Smooth muscle cell of the brain vasculature (primary cell): ENCODE measurements around the gene EXO1.

ENCODE experiments used
- DNase-seq: peaks from one replicate; pipeline ENCODE4 v3.0.0-alpha.2; 2012; ENCODE audit warnings: low read depth, low spot score

The EXO1 gene

DNA sequence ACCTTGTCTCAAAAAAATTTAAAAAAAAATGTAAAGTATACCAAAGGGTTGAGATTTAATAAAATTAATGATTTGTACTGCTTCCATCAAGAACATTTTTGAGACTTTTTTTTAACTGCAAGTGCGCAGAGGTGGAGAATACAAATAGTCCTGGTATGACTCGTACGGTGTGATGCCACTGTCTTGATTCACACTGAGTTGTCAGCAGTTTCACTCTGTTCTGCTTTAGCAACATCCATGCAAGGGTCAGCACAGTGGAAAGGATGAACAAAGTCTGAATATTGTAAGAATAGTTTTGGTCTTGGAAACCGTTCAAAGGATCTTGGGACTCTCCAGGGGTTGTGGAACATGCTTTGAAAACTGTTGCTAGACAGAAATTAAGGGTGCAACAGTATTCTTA, 40.2 kb downstream of the EXO1 start:
- DNase-seq, result no peak

DNA sequence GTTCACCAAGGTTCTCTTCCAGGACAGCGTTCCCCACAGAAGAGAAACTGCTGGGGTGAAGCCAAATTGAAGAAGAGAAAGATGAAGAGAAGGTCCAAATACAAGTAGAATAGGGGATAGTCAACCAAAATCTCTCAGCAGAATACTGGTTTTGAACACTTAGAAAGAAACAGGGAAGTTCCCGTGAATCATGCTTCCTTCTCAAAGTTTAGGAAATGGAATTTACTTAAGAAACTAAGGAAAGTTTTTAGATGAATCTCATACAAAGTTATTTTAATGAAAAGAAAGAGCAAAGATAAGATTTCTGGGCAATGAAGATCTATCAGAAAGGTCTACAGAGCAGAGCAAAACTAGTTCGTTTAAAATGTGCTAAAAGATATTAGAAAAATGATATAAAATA, 43.3 kb downstream of the EXO1 start:
- no peak for DNase-seq

DNA sequence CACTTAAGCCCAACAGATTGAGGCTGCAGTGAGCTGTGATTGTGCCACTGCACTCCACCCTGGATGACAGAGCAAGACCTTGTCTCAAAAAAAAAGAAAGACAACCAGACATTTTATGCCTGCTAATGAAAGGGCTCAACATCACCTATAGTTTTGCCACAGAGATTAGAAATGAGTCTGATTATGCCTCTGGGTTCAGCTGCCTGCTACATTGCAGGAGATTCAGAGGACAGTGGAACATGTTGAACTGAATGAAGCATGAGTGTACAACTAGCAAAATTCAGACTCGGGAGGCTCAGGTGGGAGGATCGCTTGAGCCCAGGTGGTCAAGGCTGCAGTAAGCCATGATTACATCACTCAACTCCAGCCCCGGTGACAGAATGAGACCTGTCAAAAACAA, 46.0 kb downstream of the EXO1 start:
- no peak for DNase-seq

GRCh38 chr1:241895013-241895412, 47.0 kb downstream of the EXO1 start:
- DNase-seq, result no peak

- DNase-seq, result no peak
Observed at GRCh38 chr1:241896670-241896962, 48.6 kb downstream of the EXO1 start.

- no peak for DNase-seq
Observed at GRCh38 chr1:241899210-241899609, 51.2 kb downstream of the EXO1 start.

GRCh38 chr1:241900381-241900780, 52.4 kb downstream of the EXO1 start:
- DNase-seq, result no peak

GRCh38 chr1:241902391-241903065, 54.5 kb downstream of the EXO1 start:
- DNase-seq, result peak; percentile 43

DNA sequence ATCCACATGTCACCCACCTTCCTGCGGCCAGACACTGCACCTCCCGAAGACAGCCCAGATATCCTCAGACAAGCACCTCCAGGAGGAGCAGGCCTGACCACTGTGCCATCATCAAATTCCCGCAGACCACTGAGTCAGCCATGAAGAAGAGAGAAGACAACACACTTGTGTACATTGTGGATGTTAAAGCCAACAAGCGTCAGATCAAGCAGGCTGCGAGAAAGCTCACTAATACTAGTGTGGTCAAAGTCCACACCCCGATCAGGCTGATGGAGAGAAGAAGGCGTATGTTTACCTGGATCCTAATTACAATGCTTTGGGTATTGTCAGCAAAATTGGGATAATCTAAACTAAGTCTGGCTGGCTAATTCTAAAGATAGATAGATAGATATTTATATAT, 68.2 kb downstream of the EXO1 start:
- no peak for DNase-seq

DNA sequence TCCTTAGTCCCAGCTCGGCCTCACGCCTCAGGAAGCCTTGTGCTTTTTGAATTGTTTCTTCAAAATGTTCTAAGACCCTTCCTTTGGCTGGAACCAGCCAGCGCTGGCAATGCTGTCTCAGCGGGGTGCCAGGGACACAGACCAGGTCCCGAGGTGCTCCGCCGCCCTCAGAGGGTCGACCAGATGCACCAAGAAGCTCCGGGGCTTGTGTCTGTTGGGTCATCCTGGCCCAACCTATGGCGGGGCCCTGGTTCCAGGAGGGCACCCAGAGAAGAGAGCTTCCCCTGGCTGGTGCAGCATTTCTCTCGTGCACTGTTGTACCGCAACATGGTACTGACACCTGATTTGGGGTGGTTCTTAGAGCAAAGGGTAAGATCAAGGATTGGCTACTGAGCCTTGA, 69.5 kb downstream of the EXO1 start:
- DNase-seq, result no peak

GRCh38 chr1:241918879-241919278, 70.9 kb downstream of the EXO1 start:
- DNase-seq, result peak; percentile 32

- no peak for DNase-seq
Observed at GRCh38 chr1:241924080-241924808, 76.2 kb downstream of the EXO1 start.

DNA sequence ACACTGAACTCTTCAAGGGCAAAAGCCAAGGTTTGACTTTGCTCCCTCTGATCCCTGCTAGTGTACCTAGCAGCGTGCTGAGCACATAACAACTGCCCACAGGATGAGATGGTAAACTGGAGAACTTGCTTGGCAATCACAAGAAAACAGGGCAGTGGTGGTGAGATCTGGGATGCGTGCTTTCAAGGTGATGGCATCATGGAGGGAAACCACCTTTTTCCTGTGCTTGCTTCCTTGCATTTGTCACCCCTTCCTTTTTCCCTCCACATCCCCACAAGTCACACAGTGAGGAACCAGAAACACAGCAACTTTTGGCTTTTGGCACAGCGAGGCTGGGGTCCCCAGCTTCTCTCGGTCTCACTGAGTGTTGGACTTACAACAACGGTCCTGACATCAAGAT, 78.1 kb downstream of the EXO1 start:
- no peak for DNase-seq

DNA sequence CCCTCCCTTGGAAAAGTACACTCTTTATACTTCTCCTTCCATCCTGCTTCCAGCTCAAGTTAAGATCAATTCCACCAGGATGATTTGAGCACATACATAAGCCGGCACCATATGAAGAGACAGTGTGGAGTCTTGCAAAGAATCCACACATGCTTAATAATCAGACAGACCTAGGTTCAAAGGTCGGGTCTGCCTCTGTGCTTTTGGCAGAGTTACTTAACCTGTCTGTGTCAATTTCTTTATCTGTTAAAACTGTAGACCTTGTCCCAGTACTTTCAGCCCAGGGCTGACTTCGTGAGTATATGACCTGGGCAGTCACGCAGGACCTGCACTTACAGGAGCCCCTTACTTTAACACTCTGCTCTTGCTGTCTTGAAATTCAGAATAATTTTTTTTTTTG, 79.3 kb downstream of the EXO1 start:
- DNase-seq, result no peak

DNA sequence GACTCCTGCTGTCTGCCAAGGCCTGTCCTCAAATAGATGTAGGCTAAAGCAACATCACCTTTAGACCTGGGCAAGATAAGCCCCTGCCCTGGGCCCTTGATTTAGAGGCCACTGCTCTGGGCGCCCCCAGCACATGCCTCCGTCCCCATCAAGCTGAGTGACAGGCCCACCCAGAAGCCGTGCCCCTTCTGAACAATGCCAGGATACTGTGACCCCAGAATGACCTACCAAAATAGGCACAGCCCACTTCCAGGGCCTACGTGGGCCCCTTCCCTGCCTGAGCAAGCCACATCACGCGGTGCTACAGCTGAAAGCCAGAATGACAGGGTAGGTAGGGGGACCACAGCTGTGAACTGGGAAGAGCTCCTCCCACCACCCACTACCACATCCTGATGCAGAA, 84.8 kb downstream of the EXO1 start:
- no peak for DNase-seq

DNA sequence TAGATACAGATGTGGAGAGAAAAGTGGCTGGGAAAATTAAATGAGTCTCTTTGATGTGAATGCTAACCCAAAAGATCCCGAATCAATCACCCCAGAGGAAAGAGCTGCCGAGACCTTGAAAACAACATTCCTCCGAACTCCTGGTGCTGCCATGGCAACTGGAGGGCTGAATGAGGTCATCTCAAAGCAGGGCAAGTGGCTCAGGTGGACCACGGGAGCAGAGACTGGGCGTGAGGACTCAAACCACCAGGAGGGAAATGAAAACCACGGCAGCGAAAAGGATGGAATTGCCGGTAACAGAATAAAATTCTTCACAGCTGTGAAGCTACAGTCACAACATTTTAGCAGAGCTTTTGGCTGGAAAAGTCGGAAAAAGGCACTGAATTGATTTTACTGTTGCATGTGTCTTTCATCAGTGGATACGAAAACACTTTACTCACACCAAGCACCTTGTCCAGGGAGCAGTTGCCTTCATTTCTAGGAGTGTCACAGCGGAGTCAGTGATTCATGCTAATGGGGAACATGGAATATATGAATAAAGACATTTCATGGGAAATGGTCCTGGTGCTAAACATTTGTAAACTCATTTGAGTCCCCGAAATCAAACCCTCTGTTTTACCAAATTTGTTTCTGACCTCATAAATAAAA, 86.3 kb downstream of the EXO1 start:
- no peak for DNase-seq

- DNase-seq, result no peak
Observed at GRCh38 chr1:241934866-241935265, 86.9 kb downstream of the EXO1 start.
